Neural progenitor cell (in vitro differentiated cells): ENCODE measurements around the gene SLC15A1.

Source experiments
- CTCF ChIP-seq: fragments of 200-600 bp; sonication (generic); IDR thresholded peaks from 2 replicates; pipeline ENCODE4 v1.5.1; 2017; ENCODE audit warnings: antibody characterized with exemption, mild to moderate bottlenecking
- EZH2 ChIP-seq: fragments of 200-600 bp; sonication (generic); IDR thresholded peaks from 2 replicates; pipeline ENCODE4 v1.6.1; 2017; ENCODE audit warnings: antibody characterized with exemption, mild to moderate bottlenecking, moderate library complexity
- EZH2phosphoT487 ChIP-seq: fragments of 200-600 bp; sonication (generic); IDR thresholded peaks from 2 replicates; pipeline ENCODE4 v1.6.1; 2017; ENCODE audit warnings: antibody characterized with exemption

GRCh38 chr13:98730441-98730840, 22.0 kb downstream of the SLC15A1 start:
- no peak for TF ChIP-seq CTCF
- TF ChIP-seq EZH2, result no peak
- no peak for TF ChIP-seq EZH2phosphoT487
